Measurements from ENCODE around the gene CAPN7.

GRCh38 chr3:15279671-15280402 lies 73.8 kb downstream of the CAPN7 start:
- TF ChIP-seq, protein P1, sequence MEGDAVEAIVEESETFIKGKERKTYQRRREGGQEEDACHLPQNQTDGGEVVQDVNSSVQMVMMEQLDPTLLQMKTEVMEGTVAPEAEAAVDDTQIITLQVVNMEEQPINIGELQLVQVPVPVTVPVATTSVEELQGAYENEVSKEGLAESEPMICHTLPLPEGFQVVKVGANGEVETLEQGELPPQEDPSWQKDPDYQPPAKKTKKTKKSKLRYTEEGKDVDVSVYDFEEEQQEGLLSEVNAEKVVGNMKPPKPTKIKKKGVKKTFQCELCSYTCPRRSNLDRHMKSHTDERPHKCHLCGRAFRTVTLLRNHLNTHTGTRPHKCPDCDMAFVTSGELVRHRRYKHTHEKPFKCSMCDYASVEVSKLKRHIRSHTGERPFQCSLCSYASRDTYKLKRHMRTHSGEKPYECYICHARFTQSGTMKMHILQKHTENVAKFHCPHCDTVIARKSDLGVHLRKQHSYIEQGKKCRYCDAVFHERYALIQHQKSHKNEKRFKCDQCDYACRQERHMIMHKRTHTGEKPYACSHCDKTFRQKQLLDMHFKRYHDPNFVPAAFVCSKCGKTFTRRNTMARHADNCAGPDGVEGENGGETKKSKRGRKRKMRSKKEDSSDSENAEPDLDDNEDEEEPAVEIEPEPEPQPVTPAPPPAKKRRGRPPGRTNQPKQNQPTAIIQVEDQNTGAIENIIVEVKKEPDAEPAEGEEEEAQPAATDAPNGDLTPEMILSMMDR (IDR thresholded peaks at IDR 0.05) = no peak
- TF ChIP-seq POLR2AphosphoS5 (IDR thresholded peaks at IDR 0.05) (no peak), POLR2A (IDR thresholded peaks at IDR 0.05) (no peak)

All from gastroesophageal sphincter (tissue), 3 donors.